SK-N-SH treated with all-trans-retinoic acid at 6 μM for 48 hours (cell line): Measurements from ENCODE around the gene GRK6.

Experiments
- ATAC-seq: fragments of 200-7000 bp; cut with Tn5 transposase; 3 replicates; pipeline ENCODE4 v1.9.1; 2020; ENCODE audit warnings: mild to moderate bottlenecking, moderate library complexity
- ARNTL ChIP-seq: fragments of 450-650 bp; formaldehyde crosslinking; IDR thresholded peaks from 2 replicates; pipeline ENCODE4 v1.5.0; 2020; ENCODE audit warnings: low read depth, mild to moderate bottlenecking, moderate library complexity, borderline replicate concordance
- BACH2 ChIP-seq: fragments of 250-450 bp; sonication (Bioruptor Pico); IDR thresholded peaks from 2 replicates; pipeline ENCODE4 v1.9.0; 2021; ENCODE audit warnings: mild to moderate bottlenecking, borderline replicate concordance
- CSDC2 ChIP-seq: fragments of 250-450 bp; sonication (Bioruptor Pico); IDR thresholded peaks from 2 replicates; pipeline ENCODE4 v1.5.0; 2020; ENCODE audit warnings: mild to moderate bottlenecking, moderate library complexity
- ESRRG ChIP-seq: fragments of 250-450 bp; sonication (Bioruptor Pico); IDR thresholded peaks from 2 replicates; pipeline ENCODE4 v1.6.1; 2021; ENCODE audit warnings: mild to moderate bottlenecking
- GLIS3 ChIP-seq: fragments of 250-450 bp; sonication (Bioruptor Pico); IDR thresholded peaks from 2 replicates; pipeline ENCODE4 v1.5.0; 2020; ENCODE audit warnings: mild to moderate bottlenecking, moderate library complexity
- ISL1 ChIP-seq: fragments of 250-450 bp; sonication (Bioruptor Pico); IDR thresholded peaks from 2 replicates; pipeline ENCODE4 v2.1.2; 2022; ENCODE audit warnings: mild to moderate bottlenecking, moderate library complexity
- OSR1 ChIP-seq: fragments of 250-450 bp; sonication (Bioruptor Pico); IDR thresholded peaks from 2 replicates; pipeline ENCODE4 v1.8.0; 2022; ENCODE audit warnings: moderate library complexity, mild to moderate bottlenecking, inconsistent platforms
- PATZ1 ChIP-seq: fragments of 250-450 bp; sonication (Bioruptor Pico); IDR thresholded peaks from 2 replicates; pipeline ENCODE4 v1.8.0; 2020; ENCODE audit warnings: mild to moderate bottlenecking, moderate library complexity, borderline replicate concordance
- POU6F1 ChIP-seq: fragments of 250-450 bp; sonication (Bioruptor Pico); IDR thresholded peaks from 2 replicates; pipeline ENCODE4 v1.8.0; 2021; ENCODE audit warnings: low read depth, mild to moderate bottlenecking, moderate library complexity, borderline replicate concordance
- PPARA ChIP-seq: fragments of 250-450 bp; sonication (Bioruptor Pico); IDR thresholded peaks from 2 replicates; pipeline ENCODE4 v1.5.0; 2020; ENCODE audit warnings: mild to moderate bottlenecking, borderline replicate concordance
- RARB ChIP-seq: fragments of 250-450 bp; sonication (Bioruptor Pico); IDR thresholded peaks from 2 replicates; pipeline ENCODE4 v1.8.0; 2021; ENCODE audit warnings: mild to moderate bottlenecking, moderate library complexity
- SNAI2 ChIP-seq: fragments of 250-450 bp; sonication (Bioruptor Pico); IDR thresholded peaks from 2 replicates; pipeline ENCODE4 v1.5.0; 2020; ENCODE audit warnings: mild to moderate bottlenecking, moderate library complexity
- TCF4 ChIP-seq: fragments of 250-450 bp; sonication (Bioruptor Pico); IDR thresholded peaks from 2 replicates; pipeline ENCODE4 v1.8.0; 2021; ENCODE audit warnings: mild to moderate bottlenecking, moderate library complexity, borderline replicate concordance
- TOX ChIP-seq: fragments of 250-450 bp; sonication (Bioruptor Pico); IDR thresholded peaks from 2 replicates; pipeline ENCODE4 v1.8.0; 2021; ENCODE audit warnings: mild to moderate bottlenecking, moderate library complexity, borderline replicate concordance
- TSHZ2 ChIP-seq: fragments of 250-450 bp; sonication (Bioruptor Pico); IDR thresholded peaks from 2 replicates; pipeline ENCODE4 v1.5.0; 2020; ENCODE audit warnings: mild to moderate bottlenecking, moderate library complexity
- ZC3H10 ChIP-seq: fragments of 250-450 bp; sonication (Bioruptor Pico); IDR thresholded peaks from 2 replicates; pipeline ENCODE4 v1.5.1; 2021; ENCODE audit warnings: mild to moderate bottlenecking, moderate library complexity
- ZFP3 ChIP-seq: fragments of 250-450 bp; sonication (Bioruptor Pico); IDR thresholded peaks from 2 replicates; pipeline ENCODE4 v1.5.0; 2020; ENCODE audit warnings: mild to moderate bottlenecking, moderate library complexity
- ZFP30 ChIP-seq: fragments of 450-650 bp; formaldehyde crosslinking; IDR thresholded peaks from 2 replicates; pipeline ENCODE4 v1.5.0; 2022; ENCODE audit warnings: mild to moderate bottlenecking, moderate library complexity
- ZNF565 ChIP-seq: fragments of 450-650 bp; formaldehyde crosslinking; conservative IDR thresholded peaks from 2 replicates; pipeline ENCODE4 v1.5.0; 2020; ENCODE audit warnings: low read depth, mild to moderate bottlenecking, moderate library complexity
- ZNF70 ChIP-seq: fragments of 450-650 bp; formaldehyde crosslinking; IDR thresholded peaks from 2 replicates; pipeline ENCODE4 v1.5.0; 2020; ENCODE audit warnings: mild to moderate bottlenecking, moderate library complexity
- ZNF8 ChIP-seq: fragments of 450-650 bp; formaldehyde crosslinking; IDR thresholded peaks from 2 replicates; pipeline ENCODE4 v1.5.0; 2020; ENCODE audit warnings: mild to moderate bottlenecking, moderate library complexity

GRK6 gene

GRCh38 chr5:177473443-177474001, 47.0 kb downstream of the GRK6 start, which contains the start of gene DBN1:
TSS of gene DBN1 (minus strand) at chr5:177473634. CDS start at chr5:177473521, 113 bp downstream.
- peak; percentile 41 for ATAC-seq

GRCh38 chr5:177474002-177474476, 47.6 kb downstream of the GRK6 start:
- TF ChIP-seq GLIS3, result no peak
- TF ChIP-seq ZNF8 (CRISPR knock-in tag), result no peak
- no peak for TF ChIP-seq ZFP30 (CRISPR knock-in tag)
- no peak for TF ChIP-seq CSDC2
- no peak for TF ChIP-seq BACH2 (CRISPR knock-in tag)
- no peak for TF ChIP-seq ZNF565 (CRISPR knock-in tag)
- no peak for TF ChIP-seq ARNTL (CRISPR knock-in tag)
- no peak for TF ChIP-seq ZC3H10 (CRISPR knock-in tag)
- TF ChIP-seq SNAI2 (CRISPR knock-in tag), result no peak
- no peak for TF ChIP-seq PATZ1 (CRISPR knock-in tag)
- no peak for TF ChIP-seq POU6F1 (CRISPR knock-in tag)
- no peak for TF ChIP-seq TCF4 (CRISPR knock-in tag)
- no peak for ATAC-seq

More at GRCh38 chr5:177473443-177474001, 47.0 kb downstream of the GRK6 start, which contains the start of gene DBN1:
- no peak for TF ChIP-seq OSR1
- no peak for TF ChIP-seq ZC3H10 (CRISPR knock-in tag)
- TF ChIP-seq BACH2 (CRISPR knock-in tag), result no peak
- no peak for TF ChIP-seq ESRRG (CRISPR knock-in tag)
- no peak for TF ChIP-seq CSDC2
- TF ChIP-seq SNAI2 (CRISPR knock-in tag), result no peak
- no peak for TF ChIP-seq RARB (CRISPR knock-in tag)
- TF ChIP-seq ZNF70 (CRISPR knock-in tag), result no peak
- TF ChIP-seq ZNF8 (CRISPR knock-in tag), result no peak

DNA sequence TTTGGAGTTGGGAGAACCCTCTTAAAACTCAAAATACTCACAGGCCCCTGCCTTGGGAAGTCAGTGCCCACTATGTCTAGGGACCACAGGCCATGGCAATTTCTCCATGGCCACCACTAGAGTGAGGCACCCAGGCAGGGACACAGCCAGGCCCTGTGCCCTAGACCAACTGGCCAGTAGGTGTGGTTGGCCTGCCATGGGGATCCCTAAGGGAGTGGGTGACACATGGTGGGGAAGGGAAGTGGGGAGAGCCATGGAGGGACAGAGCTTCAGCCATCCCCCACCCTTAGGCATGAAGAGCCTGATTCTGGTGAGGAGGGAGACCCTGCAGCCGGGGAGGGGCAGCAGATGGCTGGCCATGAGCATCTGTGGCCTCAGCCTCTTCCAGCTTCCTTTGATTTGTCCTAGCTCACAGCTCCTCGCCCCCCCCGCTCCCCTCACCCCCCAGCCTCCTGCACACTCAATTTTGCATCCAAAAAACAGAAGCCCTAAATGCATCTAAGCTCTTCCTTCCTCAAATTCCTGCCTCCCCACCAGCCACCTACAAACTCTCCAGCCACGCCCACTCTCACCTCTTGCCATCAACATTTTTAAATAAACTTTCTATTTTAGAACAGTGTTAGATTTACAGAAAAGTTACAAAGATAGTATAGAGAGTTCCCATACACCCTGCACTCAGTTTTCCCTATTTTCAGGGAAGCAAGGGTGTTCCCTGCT, 48.5 kb downstream of the GRK6 start:
- ATAC-seq, result no peak
- TF ChIP-seq GLIS3, result no peak
- TF ChIP-seq ZC3H10 (CRISPR knock-in tag), result no peak
- no peak for TF ChIP-seq BACH2 (CRISPR knock-in tag)
- no peak for TF ChIP-seq CSDC2
- no peak for TF ChIP-seq RARB (CRISPR knock-in tag)
- TF ChIP-seq ISL1, result no peak

DNA sequence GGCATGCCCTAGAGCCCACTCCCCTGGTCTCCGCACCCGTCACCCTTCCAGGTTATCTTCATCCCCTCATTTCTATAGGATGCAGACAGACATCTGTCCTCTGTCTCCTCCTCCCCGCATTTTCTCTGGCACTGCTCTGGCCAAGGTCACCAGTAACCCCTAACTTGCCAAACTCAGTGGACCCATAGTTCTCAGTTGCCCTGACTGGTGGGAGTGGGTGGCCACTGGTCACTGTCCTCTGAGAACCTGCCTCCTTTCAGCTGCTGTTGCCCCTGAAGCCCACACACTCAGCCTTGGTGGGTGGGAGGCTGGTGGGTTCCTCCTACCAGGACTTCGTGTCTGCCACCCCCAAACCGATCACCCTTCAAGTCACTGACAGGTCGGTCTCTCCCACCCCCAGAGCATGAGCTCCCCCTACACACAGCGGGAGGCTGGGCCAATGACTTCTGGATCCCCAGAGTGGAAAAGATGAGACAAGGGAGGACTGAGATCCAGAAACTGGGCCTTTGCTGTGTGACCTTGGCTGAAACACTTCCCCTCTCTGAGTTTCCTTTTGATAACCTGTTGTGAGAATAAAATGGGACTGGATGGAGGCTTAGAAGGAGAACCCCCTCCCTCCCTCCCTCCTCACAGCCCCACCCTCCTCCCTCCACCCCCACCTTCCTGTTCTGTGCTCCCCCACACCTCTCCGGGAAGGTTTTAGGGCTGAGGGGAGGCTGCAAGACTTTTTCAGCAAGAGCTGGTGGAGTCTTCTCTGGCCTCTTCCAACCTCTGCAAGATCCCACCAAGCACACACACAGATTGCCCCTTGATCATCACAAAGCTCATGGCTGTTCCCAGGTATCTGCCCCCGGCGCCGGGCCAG, 49.3 kb downstream of the GRK6 start:
- ATAC-seq, result no peak
- TF ChIP-seq ZNF565 (CRISPR knock-in tag) (no peak), ZNF8 (CRISPR knock-in tag) (no peak), ISL1 (no peak), ZC3H10 (CRISPR knock-in tag) (no peak), ARNTL (CRISPR knock-in tag) (no peak), PPARA (CRISPR knock-in tag) (no peak), TCF4 (CRISPR knock-in tag) (no peak), ESRRG (CRISPR knock-in tag) (no peak), ZFP30 (CRISPR knock-in tag) (no peak), BACH2 (CRISPR knock-in tag) (no peak), CSDC2 (no peak), TSHZ2 (no peak), GLIS3 (no peak), TOX (CRISPR knock-in tag) (no peak), ZFP3 (CRISPR knock-in tag) (no peak)
